K562 treated with DMSO at 1 percent for 48 hours (cell line): ENCODE measurements around the gene TULP4. TPM values are rescaled to one million over a fixed set of nuclear protein-coding genes. Genes with fewer than 3 reads are reported as not detected.

Experiments used
- total RNA-seq: library from RNA; unstranded; fragments of 300-600 nt; gene quantifications from 2 replicates; pipeline ENCODE4 v1.2.3, GENCODE V29; 2022; ENCODE audit warnings: low replicate concordance; ENCODE audit errors: extremely low read depth

The TULP4 gene
- not detected in 2 replicates for total RNA-seq

DNA sequence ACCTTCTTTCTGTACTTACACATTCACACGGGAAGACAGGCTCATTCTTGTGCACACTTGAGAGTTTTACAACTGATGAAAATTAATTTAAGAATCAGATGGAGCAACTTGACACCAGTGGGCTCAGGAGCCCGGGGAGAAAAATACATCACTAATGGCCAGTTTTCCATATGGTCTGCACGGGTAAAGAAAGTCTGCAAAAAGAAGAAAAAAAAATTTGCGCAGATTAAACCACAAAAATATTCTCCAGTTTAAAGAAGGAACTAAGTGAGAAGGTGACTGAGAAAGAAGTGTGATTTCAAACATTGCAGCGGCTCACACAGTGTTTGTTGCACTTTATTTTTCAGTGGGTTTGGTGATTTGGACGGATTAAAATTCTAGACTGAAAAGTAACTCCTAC lies at the start of gene TULP4:
TSS of gene TULP4 (plus strand) at position 301 of the 400 bp plus-strand sequence. CDS start 1,552 bp downstream, outside the sequence.

DNA sequence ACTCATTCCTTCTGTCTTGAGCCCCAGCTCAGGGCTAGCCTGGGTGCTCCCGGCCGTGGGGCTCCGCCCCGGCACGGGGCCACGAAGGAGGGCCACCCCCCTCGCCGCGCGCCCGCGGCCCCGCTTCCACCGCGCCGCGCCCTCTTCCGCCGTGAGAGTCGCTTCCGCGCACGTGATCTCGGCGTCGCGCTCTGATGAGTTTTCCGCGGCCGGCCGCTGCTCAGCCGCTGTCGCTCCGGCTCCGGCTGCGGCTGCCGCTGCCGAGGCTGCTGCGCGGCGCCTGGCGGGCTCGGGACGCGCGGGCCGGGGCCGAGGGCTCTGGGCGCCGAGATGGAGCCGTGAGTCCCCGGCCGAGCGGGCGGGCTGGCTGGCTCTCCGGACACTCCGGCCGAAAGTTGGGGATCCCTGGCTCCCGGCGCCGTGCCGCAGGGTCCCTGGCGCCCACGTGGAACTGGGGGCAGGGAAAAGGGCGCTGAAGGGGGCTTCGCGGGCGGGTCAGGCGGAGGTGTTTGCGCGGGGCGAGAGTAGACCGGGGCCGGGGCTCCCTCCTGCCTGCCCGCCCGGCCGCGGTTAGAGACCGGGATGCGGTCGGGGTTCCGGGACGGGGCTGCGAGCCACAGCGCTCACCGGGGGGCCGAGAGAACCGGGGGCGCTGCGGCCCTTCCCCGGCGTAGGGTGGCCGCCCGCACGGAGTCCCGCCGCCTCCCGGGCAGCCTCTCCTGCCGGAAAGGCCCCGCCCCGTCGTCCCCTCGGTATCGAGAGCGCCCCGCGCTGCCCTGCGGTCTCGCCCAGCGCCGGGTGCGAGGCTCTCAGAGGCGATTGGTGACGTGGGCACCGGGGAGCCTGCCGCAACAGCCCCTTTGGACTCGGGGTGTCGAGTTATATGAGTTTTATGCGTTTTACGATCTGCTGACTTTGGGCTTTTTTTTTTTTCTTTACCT lies 247.9 kb downstream of the TULP4 start, which contains the start of gene TMEM181:
TSS of gene TMEM181 (plus strand) at position 197 of the 941 bp plus-strand sequence. CDS start at position 331, 134 bp downstream.

Other genes starting within 250 kb of the TULP4 start
- gene SERAC1, start 144.2 kb upstream of the TULP4 start, total RNA-seq = not detected in 2 replicates
- not detected in 2 replicates for gene GTF2H5, start 144.1 kb upstream of the TULP4 start, total RNA-seq
- gene TMEM181, start 247.6 kb downstream of the TULP4 start, total RNA-seq = not detected in 2 replicates